HG02588 (cell line): Measurements from ENCODE around the gene SSH2.
"Not testable (repeated sequence)": the region's sequence is repeated elsewhere in the genome, so short reads cannot be mapped to it uniquely, and the experiment has no call there.

Experiments used
- ATAC-seq: cut with Tn5 transposase; IDR thresholded peaks from one replicate; pipeline ENCODE4 v1.9.1; 2021; ENCODE audit warnings: mild to moderate bottlenecking, moderate library complexity; ENCODE audit not compliant: unreplicated experiment

SSH2 gene

GRCh38 chr17:29874931-29875596, 55.0 kb downstream of the SSH2 start:
- ATAC-seq = no peak

- not testable (repeated sequence) for ATAC-seq
These were observed 55.7 kb downstream of the SSH2 start for GRCh38 chr17:29874358-29874757.

GRCh38 chr17:29873476-29873875, 56.6 kb downstream of the SSH2 start:
- ATAC-seq = no peak

GRCh38 chr17:29870836-29871465, 59.1 kb downstream of the SSH2 start:
- ATAC-seq = no peak

- ATAC-seq = no peak
These were observed 62.3 kb downstream of the SSH2 start for GRCh38 chr17:29867643-29868181.

GRCh38 chr17:29866746-29867404, 63.2 kb downstream of the SSH2 start:
- no peak for ATAC-seq

- no peak for ATAC-seq
These were observed 65.4 kb downstream of the SSH2 start for GRCh38 chr17:29864615-29865014.

GRCh38 chr17:29864123-29864522, 65.9 kb downstream of the SSH2 start:
- not testable (repeated sequence) for ATAC-seq

GRCh38 chr17:29862951-29863350, 67.1 kb downstream of the SSH2 start:
- no peak for ATAC-seq

GRCh38 chr17:29862127-29862526, 67.9 kb downstream of the SSH2 start:
- no peak for ATAC-seq

- not testable (repeated sequence) for ATAC-seq
These were observed 70.6 kb downstream of the SSH2 start for GRCh38 chr17:29859445-29859844.

- no peak for ATAC-seq
These were observed 72.2 kb downstream of the SSH2 start for GRCh38 chr17:29857823-29858222.

- ATAC-seq = not testable (repeated sequence)
These were observed 72.9 kb downstream of the SSH2 start for GRCh38 chr17:29857105-29857504.

GRCh38 chr17:29855686-29856085, 74.3 kb downstream of the SSH2 start:
- no peak for ATAC-seq

- ATAC-seq = no peak
These were observed 81.3 kb downstream of the SSH2 start for GRCh38 chr17:29848737-29849136.

- ATAC-seq = no peak
These were observed 82.3 kb downstream of the SSH2 start for GRCh38 chr17:29847527-29848400.

GRCh38 chr17:29847118-29847517, 82.9 kb downstream of the SSH2 start:
- ATAC-seq = no peak

- ATAC-seq = no peak
These were observed 83.7 kb downstream of the SSH2 start for GRCh38 chr17:29846298-29846697.

GRCh38 chr17:29844339-29845048, 85.5 kb downstream of the SSH2 start:
- ATAC-seq = no peak

GRCh38 chr17:29840884-29841283, 89.1 kb downstream of the SSH2 start:
- ATAC-seq = no peak
